OCI-LY1 (cell line): ENCODE data around the gene HBP1.

Experiments
- CTCF ChIP-seq: fragments of 200-600 bp; sonication (generic), shearing (Covaris generic); IDR thresholded peaks from 2 replicates; pipeline ENCODE4 v1.5.1; 2017; ENCODE audit warnings: mild to moderate bottlenecking, antibody characterized with exemption, low read length, moderate library complexity, mixed read lengths
- EZH2 ChIP-seq: fragments of 200-600 bp; sonication (generic), shearing (Covaris generic); IDR thresholded peaks from 2 replicates; pipeline ENCODE4 v1.8.0; 2017; ENCODE audit warnings: borderline replicate concordance, mixed run types, mild to moderate bottlenecking, antibody characterized with exemption, low read length, moderate library complexity, mixed read lengths

- no peak for TF ChIP-seq EZH2
- TF ChIP-seq CTCF = no peak
These were observed 55.8 kb downstream of the HBP1 start for GRCh38 chr7:107224374-107225223.
